Frontal cortex (tissue), 4 donors: ENCODE data around the gene SHOX. TPM values are rescaled to one million over a fixed set of nuclear protein-coding genes. Genes with fewer than 3 reads are reported as not detected.
"Not testable (repeated sequence)": the region's sequence is repeated elsewhere in the genome, so short reads cannot be mapped to it uniquely, and the experiment has no call there.

ENCODE experiments used
- DNase-seq, 2 donors: peaks; one replicate each; pipeline ENCODE4 v3.0.0; 2012; ENCODE audit warnings: low spot score in 2 of 2
- FAIRE-seq: peaks from 2 replicates; lab custom pipeline; 2012; peaks lifted over from hg19 to GRCh38; lab: Jason Lieb, UNC
- total RNA-seq: library from RNA; depleted of rRNA; stranded (reverse); fragments of >200 nt; gene quantifications from one replicate; pipeline ENCODE4 v1.2.3, GENCODE V29; 2014
- donor health status: control.
- donor health status: control.
- donor health status: control.

SHOX gene
- total RNA-seq = not detected

DNA sequence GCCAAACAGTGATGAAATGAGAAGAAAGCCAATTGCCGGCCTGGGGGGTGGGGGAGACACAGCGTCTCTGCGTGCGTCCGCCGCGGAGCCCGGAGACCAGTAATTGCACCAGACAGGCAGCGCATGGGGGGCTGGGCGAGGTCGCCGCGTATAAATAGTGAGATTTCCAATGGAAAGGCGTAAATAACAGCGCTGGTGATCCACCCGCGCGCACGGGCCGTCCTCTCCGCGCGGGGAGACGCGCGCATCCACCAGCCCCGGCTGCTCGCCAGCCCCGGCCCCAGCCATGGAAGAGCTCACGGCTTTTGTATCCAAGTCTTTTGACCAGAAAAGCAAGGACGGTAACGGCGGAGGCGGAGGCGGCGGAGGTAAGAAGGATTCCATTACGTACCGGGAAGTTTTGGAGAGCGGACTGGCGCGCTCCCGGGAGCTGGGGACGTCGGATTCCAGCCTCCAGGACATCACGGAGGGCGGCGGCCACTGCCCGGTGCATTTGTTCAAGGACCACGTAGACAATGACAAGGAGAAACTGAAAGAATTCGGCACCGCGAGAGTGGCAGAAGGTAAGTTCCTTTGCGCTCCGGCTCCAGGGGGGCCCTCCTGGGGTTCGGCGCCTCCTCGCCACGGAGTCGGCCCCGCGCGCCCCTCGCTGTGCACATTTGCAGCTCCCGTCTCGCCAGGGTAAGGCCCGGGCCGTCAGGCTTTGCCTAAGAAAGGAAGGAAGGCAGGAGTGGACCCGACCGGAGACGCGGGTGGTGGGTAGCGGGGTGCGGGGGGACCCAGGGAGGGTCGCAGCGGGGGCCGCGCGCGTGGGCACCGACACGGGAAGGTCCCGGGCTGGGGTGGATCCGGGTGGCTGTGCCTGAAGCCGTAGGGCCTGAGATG, at the start of gene SHOX:
TSS of gene SHOX (plus strand) at position 180 of the 885 bp plus-strand sequence. CDS start at position 287, 107 bp downstream.
- no peak for DNase-seq
- no peak for FAIRE-seq

DNA sequence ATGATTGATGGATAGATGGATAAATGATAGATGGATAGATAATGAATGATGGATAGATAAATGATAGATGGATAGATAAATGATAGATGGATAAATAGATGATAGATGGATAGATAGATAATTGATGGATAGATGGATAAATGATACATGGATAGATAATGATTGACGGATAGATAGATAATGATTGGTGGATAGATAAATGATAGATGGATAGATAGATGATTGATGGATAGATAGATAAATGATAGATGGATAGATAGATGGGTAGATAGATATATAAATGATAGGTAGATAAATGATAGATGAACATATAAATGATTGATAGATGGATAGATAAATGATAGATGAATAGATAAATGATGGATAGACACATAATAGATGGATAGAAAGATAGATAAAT, 49.5 kb upstream of the SHOX start:
- no peak for FAIRE-seq

DNA sequence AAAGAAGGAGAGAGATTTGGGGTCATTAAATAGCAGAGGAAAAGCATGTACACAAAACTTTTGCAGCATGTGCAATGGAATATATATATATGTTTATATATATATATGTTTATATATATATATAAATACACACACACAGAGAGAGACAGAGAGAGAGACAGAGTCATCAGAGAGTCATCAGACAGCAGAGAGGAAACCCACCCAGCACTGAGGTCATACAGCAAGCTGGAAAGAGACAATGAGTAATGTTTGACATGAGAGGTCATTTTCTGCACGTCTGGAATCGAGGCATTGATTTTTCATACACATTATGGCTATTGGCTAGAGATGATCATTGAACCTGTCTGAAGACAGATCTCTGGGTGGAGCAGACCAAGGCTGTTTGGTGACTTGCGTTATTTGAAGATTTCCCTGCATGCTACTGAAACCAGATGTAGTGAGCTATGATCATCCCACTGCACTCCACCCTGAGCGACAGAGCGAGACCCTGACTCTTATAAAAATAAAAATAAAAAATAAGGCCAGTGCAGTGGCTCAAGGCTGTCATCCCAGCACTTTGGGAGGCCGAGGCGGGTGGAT, 48.8 kb upstream of the SHOX start:
- FAIRE-seq = no peak
- no peak for DNase-seq

More for the DNA sequence above, 49.5 kb upstream of the SHOX start:
- no peak for DNase-seq

DNA sequence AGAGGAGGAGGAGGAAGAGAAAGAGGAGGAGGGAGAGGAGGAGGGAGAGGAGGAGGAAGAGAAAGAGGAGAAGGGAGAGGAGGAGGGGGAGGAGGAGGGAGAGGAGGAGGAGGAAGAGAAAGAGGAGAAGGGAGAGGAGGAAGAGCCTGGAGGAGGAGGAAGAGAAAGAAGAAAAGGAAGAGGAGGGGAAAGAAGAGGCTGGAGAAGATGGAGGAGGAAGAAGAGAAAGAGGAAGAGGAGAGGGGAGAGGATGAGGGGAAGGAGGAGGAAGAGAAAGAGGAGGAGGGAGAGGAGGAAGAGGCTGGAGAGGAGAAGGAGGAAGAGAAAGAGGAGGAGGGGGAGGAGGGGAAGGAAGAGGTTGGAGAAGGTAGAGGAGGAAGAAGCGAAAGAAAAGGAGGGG, 46.0 kb upstream of the SHOX start:
- FAIRE-seq (no peak), DNase-seq (no peak)

DNA sequence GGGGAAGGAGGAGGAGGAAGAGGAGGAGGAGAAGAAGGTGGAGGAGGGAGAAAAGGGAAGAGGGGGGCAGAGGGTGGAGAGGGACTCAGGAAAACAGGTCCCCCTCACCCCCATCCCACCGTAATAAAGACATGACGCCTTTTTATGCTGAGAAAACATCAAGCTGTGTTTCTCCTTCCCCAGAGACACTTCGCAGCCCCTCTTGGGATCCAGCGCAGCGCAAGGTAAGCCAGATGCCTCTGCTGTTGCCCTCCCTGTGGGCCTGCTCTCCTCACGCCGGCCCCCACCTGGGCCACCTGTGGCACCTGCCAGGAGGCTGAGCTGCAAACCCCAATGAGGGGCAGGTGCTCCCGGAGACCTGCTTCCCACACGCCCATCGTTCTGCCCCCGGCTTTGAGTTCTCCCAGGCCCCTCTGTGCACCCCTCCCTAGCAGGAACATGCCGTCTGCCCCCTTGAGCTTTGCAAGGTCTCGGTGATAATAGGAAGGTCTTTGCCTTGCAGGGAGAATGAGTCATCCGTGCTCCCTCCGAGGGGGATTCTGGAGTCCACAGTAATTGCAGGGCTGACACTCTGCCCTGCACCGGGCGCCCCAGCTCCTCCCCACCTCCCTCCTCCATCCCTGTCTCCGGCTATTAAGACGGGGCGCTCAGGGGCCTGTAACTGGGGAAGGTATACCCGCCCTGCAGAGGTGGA, 45.3 kb upstream of the SHOX start:
- no peak for FAIRE-seq

DNA sequence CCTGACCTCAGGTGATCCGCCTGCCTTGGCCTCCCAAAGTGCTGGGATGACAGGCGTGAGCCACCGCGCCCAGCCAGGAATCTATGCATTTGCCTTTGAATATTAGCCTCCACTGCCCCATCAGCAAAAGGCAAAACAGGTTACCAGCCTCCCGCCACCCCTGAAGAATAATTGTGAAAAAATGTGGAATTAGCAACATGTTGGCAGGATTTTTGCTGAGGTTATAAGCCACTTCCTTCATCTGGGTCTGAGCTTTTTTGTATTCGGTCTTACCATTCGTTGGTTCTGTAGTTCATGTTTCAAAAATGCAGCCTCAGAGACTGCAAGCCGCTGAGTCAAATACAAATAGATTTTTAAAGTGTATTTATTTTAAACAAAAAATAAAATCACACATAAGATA, 44.2 kb upstream of the SHOX start:
- FAIRE-seq = no peak
- no peak for DNase-seq

More for the DNA sequence above, 45.3 kb upstream of the SHOX start:
- DNase-seq = no peak

DNA sequence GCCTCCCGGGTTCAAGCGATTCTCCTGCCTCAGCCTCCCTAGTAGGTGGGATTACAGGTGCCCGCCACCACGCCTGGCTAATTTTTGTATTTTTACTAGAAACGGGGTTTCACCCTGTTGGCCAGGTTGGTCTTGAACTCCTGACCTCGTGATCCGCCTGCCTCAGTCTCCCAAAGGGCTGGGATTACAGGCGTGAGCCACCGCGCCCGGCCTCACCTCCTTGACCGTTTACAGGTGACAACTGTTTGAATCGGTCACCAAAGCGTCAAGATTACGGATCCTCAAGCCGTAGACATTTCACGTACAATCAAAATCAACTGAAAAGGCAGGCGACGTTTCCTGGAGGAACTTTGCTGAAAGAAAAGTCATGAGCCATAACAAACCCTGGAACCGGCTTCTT, 41.3 kb upstream of the SHOX start:
- not testable (repeated sequence) for FAIRE-seq

DNA sequence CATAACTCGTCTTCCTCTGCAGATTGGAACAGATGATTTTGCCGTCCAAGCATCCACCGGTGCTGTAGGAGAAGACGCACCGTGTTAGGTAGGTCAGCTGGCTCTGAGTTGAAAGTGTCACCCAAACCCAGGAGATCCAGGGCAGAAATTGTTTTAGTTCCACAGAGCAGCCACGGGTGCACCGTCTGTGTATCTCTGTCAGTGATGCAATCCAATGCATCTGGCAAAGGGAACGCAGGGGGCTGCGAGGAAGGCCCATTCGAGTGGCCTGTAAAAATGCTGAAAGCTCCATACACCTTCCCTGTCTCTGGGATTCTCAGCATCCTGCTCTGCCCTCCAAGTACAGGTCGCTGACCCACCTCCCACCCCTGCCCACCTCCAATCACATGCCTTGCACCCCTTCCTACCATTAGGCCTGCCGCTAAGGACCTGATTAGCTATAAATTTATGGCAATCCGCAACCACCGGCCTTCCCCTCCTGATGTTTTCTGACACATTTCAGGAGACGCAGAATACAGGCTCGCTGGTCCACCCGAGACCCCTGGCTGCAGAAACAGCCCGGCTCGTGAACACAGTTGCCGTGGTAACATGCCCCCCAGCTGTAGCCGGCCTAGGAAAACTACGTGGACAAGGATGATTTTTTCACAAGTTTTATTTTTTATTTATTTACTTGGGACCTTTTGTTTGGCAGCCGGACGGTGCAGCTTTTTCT, 39.7 kb upstream of the SHOX start:
- DNase-seq (no peak), FAIRE-seq (no peak)

More for the DNA sequence above, 41.3 kb upstream of the SHOX start:
- not testable (repeated sequence) for DNase-seq

DNA sequence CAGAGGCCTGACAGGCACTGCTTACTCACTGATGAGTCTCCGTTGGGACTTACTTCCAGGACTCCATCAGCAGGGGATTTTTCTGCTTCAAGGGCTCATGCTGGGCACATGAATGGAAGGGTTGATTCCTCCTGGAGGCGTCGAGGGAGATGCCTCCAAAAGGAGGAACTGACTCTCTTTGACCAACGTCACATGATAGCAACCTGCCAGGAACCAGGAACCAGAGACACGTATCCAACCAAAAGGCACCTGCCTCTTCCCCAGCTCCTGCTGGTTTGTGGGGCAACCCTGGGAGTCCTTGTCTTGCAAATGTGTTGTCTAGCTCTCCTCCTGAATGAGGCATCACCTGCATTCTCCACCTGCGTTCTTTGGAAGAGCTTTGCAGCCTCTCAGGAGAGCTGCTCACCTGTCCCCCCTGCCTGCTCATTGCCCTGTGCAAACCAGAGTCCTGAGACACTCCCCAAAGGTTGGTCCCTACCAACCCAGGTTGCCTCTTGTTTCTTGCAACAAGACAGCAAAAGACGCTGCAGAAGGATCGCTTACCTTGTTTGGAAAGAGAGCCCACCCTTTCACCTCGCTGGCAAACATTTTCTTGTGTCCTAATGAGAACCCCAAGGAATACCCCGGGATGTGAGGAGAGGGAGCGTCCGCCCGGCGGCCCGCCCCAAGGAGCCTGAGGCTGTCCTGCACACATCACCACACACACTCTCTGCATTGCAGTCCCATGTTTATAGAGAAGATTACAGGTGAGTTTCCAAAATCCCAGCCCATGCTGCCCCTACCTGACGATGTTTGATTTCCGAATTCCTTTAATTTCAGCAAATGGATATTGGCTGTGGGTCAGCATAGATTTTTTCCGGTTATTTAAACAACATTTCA, 30.5 kb upstream of the SHOX start:
- no peak for DNase-seq
- FAIRE-seq = no peak

DNA sequence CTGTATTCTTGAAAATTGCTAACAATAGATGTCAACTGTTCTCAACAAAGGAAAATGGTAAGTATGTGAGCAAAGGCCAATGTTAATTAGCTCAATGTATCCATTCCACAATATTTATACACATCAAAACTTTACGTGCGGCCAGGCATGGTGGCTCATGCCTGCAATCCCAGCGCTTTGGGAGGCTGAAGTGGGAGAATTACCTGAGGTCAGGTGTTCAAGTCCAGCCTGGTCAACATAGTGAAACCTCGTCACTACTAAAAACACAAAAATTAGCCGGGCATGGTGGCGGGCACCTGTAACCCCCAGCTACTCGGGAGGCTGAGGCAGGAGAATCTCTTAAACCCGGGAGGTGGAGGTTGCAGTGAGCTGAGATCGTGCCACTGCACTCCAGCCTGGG, 27.6 kb upstream of the SHOX start:
- FAIRE-seq, DNase-seq: not testable (repeated sequence)

DNA sequence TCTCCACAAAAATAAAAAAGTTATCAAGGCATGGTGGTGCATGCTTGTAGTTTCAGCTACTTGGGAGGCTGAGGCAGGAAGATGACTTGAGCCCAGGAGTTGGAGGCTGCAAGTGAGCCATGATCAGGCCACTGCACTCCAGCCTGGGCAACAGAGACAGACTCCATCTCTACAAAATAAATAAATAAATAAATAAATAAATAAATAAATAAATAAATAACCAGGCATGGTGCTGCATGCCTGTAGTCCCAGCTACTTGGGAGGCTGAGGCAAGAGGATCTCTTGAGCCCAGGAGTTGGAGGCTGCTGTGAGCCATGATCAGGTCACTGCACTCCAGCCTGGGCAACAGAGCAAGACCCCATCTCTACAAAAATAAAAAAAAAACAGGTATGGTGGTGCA, 26.0 kb upstream of the SHOX start:
- DNase-seq, FAIRE-seq: not testable (repeated sequence)

DNA sequence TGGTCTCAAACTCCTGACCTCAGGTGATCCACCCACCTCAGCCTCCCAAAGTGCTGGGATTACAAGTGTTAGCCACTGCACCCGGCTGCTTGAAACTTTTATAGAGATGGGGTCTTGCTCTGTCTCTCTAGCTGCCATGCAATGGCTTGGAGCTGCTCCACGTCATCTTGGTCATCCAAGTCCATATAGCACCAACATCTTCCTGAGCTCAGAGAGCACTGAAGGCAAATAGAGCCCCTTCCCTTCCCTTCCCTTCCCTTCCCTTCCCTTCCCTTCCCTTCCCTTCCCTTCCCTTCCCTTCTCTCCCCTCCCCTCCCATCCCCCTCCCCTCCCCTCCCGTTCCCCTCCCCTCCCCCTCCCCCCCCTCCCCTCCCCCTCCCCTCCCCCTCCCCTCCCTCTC, 22.5 kb upstream of the SHOX start:
- not testable (repeated sequence) for DNase-seq, FAIRE-seq

DNA sequence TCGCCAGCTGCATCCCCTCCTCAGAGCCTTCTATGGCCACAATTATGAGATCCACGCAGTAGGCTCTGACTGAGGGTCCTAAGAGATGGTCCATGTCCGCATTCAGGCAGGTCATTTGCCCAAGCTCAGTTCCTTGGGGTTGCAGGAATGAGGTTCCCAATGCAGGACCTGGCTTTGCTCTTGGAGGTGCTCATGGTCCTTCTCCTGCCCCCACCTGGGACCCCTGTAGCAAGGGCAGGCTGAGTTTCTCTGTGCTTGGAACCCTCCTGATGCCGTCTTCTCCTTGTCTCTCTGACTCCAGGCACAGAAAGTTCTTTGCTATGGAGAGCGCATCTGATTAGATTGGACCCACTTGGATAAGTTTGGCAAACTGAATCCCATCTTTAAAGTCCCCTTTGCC, 16.5 kb upstream of the SHOX start:
- DNase-seq = no peak
- no peak for FAIRE-seq

DNA sequence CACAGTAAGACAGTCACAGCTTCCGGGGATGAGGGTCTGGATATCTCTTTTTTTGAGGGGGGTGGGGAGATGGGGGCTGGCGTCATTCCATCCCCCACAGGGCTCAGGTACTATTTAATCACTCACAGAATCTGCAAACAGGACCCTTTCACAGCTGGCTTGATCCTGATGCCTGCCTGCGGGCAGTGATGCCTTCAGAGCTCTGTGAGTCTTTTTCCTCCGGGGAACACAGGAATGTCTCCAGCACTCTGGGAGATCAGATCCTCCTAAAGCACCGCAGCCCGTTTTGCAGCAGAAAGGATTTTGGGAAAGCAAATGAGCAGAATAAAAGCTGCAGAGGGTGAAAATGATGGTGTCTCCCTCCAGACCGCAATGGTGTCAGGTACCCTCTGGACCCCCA, 13.2 kb upstream of the SHOX start:
- FAIRE-seq (no peak), DNase-seq (no peak)

DNA sequence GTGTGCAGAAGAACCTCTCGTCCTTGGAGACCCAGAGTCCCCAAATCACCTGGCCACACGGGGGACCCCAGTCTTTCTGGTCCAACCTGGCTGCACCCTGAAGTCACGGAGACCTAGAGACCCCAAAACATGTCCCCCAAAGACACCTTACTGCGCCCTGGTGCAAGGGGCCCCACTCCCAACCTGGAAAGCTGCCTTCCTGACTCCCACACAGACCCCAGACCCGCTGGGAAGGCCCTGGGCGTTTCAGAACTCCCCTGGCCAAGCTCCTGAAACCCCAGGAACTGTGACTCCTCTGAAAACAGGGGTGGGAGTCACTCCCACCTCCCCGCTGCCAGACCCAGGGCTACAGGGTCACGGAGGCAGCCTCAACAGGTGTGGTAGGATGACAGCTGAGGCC, 12.7 kb upstream of the SHOX start:
- FAIRE-seq (no peak), DNase-seq (no peak)

DNA sequence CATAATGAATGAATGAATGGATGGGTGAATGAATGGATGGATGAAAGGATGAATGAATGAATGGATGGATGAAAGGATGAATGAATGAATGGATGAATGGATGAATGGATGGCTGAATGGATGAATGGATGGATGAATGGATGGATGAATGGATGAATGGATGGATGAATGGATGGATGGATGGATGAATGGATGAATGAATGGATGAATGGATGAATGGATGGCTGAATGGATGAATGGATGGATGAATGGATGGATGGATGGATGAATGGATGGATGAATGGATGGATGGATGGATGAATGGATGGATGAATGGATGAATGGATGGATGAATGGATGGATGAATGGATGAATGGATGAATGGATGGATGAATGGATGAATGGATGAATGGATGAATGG, 12.3 kb upstream of the SHOX start:
- not testable (repeated sequence) for FAIRE-seq, DNase-seq

DNA sequence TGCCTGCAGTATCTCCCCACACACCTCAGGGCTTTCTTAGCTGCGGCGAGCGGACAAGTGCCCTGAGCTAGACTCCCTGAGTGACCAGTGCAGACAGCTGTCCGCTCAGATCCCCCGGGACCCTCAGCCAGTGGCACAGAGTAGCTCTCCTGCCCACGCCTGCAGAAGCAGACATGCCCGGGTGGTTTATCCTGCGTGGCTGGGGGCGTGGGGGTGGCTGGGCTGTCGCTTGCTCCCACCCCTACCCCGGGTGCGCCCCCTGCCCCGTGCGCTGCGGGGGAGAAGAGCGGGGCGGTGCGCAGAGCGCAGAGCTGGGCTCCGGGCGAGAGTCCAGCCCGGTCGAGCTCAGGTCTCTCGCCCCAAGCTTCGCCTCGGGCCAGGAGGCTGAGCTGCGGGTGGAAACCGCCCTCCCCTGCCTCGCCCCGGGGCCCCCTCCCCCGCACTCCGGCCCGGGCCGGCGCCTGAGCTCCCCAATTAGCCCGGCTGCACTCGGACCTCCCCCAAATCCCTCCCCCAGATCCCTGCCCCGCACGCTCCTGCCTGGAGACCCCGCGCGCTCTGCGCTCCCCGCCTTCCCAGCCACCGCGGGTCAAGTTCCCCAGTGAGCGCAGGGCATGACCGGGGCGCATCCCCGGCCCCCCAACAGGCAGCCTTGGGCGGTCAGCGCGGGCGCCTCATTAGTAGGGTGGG, 11.7 kb upstream of the SHOX start:
- FAIRE-seq (no peak), DNase-seq (no peak)

DNA sequence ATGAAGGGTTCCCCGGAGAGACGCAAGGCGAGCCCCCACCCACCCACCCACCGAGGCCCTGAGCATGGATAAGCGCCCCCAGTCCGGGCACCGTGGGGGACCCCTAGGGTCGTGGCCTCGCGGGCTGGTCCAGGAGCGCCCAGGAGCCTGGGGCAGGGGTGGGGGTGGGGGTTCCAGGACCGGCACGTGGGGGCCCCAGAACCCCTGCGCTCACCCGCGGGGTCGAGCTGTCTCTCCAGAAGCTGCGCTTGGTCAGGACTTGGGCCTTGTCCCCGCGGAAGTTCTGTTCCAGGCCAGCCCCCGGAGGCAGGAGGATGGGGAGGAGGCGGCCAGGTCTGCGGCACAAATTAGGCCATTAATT, 11.2 kb upstream of the SHOX start:
- FAIRE-seq (no peak), DNase-seq (no peak)
